Neuron (in vitro differentiated cells): Measurements from ENCODE around the gene CEP63.

ENCODE experiments used
- H2AFZ ChIP-seq: one replicate; pipeline ENCODE4 v1.6.1; 2013; ENCODE audit warnings: low read depth, mild to moderate bottlenecking, inconsistent platforms, low read length, moderate library complexity
- H3K27me3 ChIP-seq: one replicate; pipeline ENCODE4 v1.6.1; 2013; ENCODE audit warnings: low read length; ENCODE audit not compliant: insufficient read depth
- H3K36me3 ChIP-seq: one replicate; pipeline ENCODE4 v1.6.1; 2013; ENCODE audit warnings: low read length; ENCODE audit not compliant: insufficient read depth
- H3K4me1 ChIP-seq: one replicate; pipeline ENCODE4 v1.6.1; 2013; ENCODE audit warnings: low read length; ENCODE audit not compliant: insufficient read depth
- H3K4me3 ChIP-seq: 2 replicates; pipeline ENCODE4 v1.5.1; 2013; ENCODE audit warnings: mild to moderate bottlenecking, low read length, moderate library complexity
- H3K9me3 ChIP-seq: one replicate; pipeline ENCODE4 v1.6.1; 2013; ENCODE audit warnings: low read length

Gene CEP63

DNA sequence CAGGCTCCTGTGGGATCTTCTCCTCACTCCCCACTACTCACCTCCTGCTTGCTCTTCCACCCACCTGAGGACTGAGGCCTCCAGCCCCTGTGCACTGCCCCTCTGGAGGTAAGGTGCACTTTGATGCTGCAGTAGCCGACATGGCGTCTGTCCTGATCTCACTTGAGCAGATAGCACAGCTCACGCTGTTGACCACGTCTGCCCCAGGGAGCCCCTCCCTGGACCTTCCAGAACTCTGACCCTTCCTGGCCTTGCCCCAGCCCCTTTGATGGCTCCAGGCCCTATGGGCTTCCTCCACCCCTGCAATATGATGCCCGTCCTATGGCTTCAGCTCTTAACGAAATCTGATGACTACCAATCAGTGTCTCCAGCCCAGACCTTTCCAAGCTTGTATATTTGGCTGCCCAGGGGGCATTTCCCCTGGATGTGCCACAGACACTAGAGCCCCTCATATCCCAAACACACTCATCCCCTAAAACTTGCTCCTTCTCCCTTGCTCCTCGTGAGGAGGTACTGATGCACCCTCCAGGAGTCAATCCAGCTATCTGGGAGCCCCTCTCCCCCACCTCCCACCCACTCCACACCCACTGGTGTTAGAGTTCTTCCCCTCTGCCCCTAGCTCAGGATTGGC is 137.9 kb downstream of the CEP63 start:
- Histone ChIP-seq H3K36me3 (no peaks in the 10 kb centered on the region), H3K4me1 (peaks cover 13% of the 10 kb centered on the region), H3K27me3 (no peaks in the 10 kb centered on the region), H3K9me3 (no peaks in the 10 kb centered on the region), H2AFZ (no peak overlapping the region), H3K4me3 (no peak overlapping the region)
